GM19395 (cell line): ENCODE measurements around the gene ASRGL1.

Source experiments
- ATAC-seq: cut with Tn5 transposase; IDR thresholded peaks from one replicate; pipeline ENCODE4 v1.9.1; 2021; ENCODE audit warnings: mild to moderate bottlenecking, moderate library complexity; ENCODE audit not compliant: unreplicated experiment

The ASRGL1 gene

DNA sequence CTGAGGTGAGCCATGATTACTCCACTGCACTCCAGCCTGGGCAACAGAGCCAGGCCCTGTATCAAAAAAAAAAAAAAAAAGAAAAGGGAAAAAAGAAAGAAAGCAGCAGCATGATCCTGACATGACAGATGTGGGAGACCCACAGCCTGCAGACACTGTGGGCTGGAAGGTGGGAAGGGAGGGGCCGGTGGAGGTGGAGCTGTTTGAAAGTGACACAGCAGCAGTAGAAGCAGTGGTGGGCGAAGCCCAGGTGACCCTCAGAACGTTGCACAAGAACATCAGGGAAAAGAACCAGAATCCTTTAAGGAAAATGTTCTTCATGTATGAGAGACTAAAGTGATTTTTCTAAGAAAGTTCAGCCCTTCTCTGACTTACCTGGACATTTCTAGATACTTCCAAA is 55.3 kb downstream of the ASRGL1 start:
- ATAC-seq = no peak

DNA sequence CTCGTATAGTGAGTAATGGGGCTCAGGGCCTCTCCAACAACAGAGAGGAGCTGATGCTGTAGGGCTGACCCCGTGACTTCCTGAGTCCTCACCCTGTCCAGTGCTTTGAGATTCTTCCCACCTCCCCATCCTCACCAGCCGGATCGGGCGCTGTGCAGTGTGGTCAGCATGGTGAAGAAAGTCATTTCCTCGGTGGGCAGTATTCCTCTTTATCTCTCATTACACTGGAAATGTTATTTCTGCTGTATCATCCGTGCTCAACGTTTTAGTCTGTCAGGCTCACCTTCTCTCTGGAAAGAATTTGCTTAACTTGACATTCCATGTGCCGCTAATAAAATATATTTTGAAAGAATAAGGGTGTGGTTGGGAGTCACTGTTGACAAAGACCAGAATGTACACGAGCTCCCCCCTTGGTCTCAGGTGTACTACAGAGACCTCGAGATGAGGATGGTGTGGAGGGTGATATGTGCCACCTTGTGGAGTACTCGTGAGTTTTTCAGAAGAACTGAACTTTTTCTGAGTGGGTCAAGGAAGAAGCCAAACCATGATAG is 55.9 kb downstream of the ASRGL1 start:
- no peak for ATAC-seq

DNA sequence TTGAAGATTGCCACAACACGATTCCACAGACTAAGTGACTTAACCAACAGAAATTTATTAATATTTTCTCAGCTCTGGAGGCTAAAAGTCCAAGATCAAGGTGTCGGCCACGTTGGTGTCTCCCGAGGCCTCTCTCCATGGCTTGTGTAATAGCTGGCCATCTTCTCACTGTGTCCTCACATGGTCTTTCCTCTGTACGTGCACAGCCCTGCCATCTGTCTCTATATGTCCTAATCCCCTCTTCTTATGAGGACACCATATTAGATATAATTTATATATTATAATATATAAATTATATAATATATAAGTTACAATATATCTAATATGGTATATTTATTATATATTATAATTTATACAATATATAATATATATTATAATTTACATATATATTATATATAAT is 56.5 kb downstream of the ASRGL1 start:
- no peak for ATAC-seq

DNA sequence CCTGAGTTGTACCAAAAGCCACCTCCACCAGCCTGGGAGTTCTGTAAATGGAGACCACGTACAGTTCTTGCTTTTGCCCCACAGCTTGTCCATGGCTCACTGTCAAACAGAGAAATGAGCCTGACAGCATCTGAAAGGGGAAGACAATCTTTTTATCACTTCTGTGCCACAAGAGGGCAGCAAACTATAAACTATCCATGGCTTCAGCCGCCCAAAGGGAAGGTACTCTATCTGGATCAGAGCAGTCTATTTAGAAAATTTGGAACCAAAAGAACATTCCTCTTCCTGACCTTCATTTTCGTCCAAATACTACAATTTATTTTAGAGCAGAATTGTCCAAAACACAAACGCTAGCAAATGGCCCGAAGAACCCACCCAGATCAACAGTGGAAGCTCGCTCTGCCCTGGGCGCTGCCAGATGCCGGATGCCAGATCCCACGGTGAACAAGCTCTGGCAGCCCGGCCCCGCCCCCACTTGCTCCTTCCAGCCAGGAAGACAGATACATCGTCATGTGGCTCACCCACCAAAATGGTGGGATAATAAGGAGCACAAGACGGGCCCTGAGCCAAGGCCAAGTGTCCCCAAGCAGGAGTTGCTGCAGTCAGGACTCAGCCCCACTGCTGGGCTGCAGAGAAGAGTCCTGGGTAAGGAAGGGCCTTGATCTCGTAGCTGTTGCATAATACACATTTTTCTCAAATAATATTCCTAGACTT is 57.7 kb downstream of the ASRGL1 start:
- no peak for ATAC-seq

DNA sequence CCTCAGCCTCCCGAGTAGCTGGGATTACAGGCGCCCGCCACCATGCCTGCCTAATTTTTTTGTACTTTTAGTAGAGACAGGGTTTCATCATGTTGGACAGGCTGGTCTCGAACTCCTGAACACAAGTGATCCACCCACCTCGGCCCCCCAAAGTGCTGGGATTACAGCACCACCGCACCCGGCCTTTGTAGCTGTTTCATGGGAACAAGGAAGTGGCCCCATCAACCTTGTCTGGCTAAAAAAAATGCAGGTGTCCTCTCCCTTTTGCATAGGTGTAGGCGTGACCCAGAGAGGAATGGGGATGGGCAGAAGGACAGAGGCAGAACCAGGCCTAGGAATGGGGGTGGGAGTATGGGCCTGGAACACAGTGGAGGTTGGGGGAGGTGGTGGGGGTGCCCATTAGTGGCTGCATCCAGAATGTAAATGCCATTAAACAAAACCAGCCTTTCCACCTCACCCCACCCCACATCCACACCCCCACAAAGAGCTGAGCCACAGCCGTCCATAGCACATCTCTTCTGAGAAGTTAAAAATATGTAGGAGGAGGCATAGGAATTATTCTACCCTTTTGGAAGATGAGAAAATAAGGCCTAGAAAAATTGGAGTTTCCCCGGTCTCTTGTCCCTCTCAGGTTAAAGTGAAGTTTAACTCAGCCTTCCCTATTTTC is 58.8 kb downstream of the ASRGL1 start:
- no peak for ATAC-seq

DNA sequence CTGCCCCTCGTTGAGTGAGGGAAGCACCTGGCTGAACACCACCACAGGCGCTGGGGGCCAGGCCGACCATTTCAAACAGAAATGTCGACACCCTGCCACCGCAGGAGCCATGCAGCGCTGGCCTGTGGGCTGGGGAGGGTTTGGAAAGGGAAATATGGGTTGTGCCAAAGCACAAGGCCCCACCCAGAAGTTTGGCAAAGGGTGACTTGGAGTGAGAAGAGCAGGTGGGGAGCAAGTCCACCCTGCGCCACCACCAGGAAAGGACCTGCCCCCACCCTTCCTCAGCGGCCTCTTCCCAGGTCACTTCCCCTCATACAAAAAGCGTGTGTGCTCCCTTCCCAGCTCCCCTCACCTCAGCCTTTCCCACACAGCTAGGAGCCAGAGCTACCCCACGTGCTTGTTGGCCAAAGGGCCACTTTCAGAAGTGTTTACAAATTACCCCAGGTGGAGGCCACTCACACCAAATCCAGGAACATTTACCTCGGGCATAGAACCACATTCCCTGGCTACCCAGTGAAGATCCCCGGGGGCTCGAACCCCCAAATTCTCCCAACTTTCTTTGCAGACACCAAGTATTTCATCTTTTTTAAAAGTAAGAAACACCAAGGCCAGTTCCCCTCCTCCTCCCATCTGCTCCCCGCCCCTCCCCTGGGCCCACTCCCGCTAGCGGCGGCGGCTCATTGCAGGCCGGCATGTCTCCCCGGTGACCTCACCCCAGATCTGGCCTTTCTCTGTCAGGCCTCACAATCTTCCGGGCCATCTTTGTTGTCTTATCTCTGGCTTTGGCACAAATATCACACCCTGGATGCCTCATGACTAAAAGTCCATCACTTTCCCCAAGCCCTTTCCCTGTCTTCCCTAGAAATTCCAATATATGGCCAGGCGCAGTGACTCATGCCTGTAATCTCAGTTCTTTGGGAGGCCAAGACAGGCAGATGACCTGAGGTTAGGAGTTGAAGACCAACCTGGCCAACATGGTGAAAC is 61.1 kb downstream of the ASRGL1 start:
- no peak for ATAC-seq

DNA sequence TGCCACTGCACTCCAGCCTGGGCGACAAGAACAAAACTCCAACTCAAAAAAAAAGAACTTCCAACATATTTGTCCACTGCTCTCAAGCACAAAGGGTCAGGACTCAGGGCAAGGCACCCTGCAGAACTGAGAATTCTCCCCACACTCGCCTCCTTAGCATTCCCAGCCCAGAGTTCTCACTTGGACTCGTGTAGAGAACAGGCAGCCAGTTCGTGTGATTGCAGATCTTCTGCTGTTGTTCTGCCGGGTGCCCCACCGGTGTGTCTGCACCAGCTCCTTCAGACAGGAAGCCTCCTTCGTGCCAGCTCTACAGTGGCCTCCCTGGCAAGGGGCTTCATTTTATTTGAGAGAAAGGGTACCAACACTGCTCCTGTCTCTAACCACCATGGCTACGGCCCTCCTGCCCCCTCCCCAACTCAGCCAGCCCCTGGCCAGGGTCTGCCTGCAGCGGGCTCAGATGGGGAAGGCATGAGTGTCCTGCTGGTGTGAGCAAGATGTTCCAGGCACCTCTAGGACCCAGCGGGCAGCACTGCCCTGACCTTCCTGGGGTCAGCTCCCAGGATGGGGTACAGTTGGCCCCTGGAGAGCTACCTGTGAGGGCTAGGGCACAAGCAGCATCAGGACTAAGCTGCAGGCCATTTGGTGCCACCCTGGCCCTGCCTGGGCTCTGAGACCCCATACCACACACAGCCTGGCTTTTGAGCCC is 62.1 kb downstream of the ASRGL1 start:
- ATAC-seq = no peak

DNA sequence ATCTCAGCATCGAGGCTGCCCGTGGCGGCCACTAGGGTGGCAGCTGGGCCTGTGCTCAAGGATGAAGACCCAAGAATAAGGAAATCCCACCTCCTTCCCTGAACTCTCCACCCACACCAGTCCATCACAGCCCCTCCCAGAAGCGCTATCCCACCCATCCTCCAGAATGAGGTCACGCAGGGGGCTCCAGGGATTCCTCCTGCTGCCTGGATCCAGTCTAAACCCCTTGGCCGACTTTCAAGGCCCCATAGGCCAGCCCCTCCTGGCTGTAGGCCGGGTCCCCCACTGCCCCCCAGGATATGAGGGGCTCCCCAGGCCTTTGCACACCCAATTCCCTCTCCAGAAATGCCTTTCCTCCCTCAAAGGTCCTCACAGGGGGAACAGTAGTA is 62.6 kb downstream of the ASRGL1 start:
- ATAC-seq = no peak

DNA sequence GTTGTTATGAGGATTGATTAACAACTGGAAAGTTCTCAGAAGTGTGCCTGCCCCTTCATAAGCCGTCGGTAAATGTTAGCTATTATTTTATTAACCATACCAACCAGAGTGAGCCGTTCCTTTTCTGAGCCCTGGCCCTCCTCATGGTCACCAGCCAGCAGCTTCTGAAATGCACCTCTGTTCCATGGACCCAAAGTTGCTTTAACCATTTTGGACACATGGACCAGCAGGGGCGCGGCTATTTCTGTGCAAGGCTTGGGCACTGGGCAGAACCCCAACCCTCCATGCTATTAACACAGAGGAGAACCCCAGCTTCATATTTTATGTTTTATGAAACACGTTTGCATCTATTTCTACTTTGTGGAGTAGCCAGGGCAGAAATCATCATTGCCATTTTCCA is 63.0 kb downstream of the ASRGL1 start:
- no peak for ATAC-seq

DNA sequence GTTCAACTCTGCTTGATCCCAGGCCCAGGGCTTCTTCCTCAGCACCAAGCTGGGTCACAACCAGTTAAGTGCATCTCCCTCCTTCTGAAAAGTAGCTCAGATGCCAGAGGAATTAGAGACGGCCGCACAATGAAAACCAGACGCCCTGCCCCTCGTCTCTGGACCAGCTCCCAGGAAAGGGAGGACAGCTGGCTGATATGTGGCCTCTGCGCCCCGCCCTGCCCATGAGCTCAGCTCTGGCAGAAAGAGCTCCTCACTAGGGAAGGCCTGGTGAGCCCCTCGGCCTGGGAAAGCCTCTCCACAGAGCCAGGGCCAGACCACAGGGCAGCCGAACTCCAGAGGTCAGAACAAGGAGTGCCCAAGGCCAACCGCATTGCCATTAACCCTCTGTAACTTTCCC is 63.5 kb downstream of the ASRGL1 start:
- no peak for ATAC-seq

DNA sequence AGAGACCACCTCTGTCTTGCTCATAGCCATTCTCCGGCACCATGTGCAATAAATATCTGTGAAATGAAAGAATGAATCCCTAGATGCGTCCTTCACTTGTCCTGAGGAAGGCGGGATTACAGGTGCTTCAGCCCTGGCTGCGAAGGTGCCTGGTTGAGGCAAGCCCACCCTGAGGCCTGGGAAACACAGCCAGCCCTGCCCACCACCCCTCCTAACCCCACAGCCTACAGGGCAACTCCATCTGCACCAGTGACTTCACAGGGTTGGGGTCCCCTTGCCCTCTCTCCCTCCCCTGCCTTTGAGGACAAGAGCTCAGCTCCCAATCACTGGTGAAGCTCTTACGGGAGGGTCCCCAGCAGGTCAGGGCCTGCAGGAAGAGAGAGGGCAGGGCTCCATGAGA is 64.1 kb downstream of the ASRGL1 start:
- ATAC-seq = no peak

DNA sequence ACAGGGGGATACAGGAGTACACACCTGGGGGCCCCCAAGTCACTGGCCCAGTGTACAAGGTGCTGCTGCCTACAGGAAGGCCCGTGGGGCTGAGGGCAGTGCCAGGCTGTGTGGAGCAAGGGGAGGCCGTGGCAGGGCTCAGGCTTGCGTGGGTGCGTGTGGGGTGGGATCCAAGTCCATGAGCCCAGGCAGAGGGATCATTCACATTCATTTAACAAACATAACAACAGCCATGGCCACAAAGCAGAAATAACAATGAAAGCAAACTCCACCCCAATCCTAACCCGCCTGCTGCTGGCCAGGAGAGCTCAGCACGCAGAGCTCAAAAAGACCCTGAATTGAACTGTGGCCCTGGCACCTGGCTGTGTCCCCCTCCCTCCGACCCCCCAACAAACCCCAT is 64.6 kb downstream of the ASRGL1 start:
- no peak for ATAC-seq

DNA sequence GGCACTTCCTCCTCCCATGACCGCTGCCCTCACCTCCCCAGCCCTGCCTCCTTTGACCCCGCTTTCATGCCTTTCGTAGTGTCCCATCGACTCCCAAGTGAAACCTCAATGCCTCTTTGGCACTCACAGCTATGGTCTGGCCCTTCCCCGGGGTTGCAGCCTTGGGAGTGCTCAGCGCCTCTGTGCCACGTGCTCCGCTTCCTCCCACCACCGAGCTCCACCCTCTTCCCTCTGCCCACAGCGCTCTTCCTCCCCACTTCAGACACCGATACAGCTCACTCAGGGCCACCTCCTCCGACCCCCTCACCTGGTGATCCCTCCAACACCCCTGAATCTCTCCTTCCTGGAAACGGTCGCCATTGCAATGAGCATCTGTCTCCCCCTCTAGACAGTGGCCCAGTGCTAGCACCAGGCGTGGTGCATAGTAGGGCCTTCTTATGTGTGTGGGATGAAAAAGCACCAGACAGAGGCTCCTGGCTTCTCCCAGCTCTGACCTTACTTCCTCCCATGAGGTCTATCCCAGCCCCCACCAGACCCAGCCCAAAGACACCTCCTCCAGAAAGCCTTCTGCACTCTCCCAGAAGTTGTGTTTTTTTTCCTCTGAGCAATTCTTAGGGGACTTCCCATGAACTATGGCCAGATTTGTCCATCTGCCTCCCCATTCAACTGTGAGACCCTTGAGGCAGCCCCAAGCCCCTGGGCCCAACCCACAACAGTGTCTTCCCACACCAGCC is 65.1 kb downstream of the ASRGL1 start:
- ATAC-seq = no peak

DNA sequence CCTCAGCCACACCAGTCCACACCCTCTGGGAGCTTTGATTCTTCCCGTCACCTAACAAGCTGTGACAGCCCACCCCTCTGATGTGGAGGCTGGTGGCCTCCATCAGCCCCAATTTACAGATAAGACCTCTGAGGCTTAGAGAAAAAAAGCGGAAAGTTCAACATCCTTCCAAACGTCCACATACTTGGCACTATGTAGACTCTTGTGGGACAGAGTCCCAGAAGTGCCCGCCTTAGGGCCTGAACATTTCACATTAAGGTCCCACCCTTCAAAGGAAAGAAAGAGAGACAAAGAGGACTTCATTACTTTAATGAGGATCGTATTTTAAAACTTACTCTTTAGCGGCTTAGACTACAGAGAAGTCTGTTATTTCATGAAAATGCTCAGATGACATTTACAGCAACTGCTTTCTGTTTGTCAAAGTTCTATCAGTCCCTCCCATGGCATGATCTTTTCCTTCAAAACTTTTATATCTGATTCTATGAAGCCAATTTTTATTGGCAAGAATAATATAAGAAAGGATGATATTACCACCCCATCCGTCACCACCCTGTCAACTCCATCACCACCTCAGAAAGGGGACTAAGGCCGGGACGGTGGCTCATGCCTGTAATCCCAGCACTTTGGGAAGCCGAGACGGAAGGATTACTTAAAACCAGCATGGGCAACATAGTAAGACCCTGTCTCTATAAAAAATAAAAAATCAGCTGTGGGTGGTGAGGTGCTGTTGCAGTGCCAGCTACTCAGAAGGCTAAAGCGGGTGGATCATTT is 65.9 kb downstream of the ASRGL1 start:
- ATAC-seq = no peak

DNA sequence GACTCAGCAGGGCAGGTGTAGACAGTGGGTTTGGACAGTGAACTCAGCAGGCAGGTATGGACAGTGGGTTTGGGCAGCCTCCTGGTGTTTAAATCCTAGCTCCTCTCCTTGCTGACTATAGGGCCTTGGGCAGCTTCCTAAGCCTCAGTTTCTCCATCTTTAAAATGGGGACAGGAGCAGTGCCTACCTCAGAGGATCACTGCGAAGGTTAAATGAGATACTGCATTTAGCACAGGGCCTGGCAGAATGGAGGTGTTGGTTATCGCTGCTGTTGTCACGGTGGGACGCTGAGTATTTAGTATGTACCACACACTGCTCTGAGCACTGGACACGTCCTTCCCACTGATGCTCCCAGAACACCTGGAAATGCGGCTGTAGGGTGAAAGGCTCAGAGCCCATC is 67.2 kb downstream of the ASRGL1 start:
- no peak for ATAC-seq

DNA sequence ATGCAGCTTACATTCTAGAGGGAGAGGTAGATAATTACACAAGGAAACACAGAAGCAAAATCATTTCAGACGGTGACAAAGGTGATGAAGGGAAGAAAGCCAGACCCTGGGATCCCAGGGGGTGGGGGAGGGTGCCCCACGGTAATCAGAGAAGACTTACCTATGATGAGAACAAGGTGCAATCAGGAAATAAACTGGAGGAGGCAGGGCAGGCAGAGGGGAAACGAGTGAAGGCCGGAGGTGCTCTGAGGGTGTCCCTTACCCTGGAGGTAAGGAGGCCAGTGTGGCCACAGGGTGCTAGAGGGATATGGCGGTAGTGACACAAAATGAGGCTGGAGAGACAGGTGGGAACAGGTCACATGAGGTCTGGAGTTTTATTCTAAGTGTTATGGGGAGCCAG is 67.7 kb downstream of the ASRGL1 start:
- ATAC-seq = no peak

DNA sequence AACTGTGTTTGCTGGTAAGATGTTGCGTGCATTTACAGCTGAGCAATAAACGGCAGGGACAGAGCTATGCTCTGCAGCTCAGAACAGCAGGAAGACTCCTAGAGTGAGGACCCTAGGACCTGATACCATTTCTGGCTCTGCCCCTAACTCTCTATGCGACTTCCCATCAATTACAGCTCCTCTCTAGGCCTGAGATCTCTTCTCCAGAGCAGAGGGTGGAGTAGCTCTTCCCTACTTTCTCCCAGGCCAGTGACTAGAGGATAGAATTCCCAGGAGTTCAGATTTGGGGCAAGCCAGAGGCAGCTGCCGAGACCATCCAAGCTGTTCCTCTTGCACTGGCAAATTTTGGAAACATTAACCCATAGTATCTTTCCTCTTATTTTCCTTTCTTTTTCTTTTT is 68.8 kb downstream of the ASRGL1 start:
- ATAC-seq = no peak

DNA sequence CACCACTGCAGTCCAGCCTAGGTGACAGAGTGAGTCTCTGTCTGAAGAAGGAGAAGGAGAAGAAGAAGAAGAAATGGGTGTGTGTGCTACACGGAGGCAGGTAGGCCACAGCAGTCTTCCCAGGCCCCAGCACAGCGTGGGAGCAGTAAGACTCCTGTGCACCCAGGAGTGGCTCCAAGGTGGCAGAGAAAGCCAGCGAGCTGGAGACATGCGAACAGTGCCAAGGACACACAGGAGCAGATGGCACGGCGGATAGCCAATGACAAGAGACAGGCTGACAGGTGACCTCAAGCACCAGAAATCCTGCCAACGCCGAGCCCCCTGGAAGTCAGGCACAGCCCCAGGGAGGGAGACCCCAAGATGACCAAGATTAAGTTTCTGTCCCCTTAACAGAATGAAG is 72.6 kb downstream of the ASRGL1 start:
- no peak for ATAC-seq

DNA sequence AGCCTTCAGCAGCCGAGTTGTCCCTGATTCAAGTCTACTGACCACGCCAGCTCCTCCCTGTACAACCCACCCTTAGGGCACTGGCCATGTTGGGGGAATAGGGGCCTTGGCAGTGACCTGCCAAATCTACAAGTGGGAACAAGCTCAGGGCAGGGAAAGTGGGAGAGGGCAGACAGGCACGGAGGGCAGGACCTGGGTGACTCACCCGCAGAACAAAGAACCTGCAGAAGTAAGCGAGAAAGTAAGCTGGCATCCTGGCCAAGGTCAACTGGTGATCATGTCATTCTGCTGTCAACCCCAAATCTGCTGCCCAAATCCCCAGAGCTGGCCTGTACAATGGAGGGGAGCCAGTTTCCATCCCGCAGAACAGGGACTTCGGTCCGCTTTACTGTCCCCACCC is 73.7 kb downstream of the ASRGL1 start:
- ATAC-seq = no peak
